ENCODE measurements around the gene SYNGR4.

SYNGR4 gene

GRCh38 chr19:48341515-48342413, 22.4 kb upstream of the SYNGR4 start:
- no peak for DNase-seq (ENCODE audit: low read depth)

- DNase-seq (ENCODE audit: low read depth), result no peak
Observed at GRCh38 chr19:48342414-48342738, 21.8 kb upstream of the SYNGR4 start.

DNA sequence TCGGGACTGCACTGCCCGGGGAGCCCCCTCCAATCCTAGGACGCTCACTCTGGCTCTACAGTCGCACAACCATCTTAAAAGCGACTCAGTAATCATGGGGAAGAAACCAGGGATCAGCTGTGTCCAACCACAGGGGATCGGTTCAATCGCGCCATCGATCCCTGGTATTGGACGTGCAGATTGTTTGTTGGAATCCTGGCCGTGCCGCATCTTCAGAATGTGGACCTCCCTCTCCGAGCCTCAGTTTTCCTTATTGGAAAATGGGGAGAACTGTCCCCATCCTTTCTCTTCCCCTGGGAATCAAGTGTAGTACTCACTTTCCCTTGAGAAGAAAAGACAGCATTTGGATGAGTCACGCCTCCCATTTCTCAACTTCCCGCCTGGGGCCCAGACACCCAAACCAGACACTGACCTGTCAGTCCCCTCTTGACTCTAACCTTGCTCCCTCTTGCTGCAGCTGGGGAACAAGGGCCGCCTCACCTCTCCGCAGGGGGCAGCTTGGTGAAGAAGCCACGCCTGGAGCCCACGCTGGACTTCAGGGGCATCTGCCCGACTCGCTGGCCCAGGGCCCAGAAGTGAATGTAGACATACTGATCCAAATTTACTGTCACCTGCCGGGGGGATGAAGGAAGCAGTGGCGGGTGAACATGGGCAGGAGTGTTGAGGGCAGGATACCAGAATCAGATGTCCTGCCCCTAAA, 21.2 kb upstream of the SYNGR4 start:
- DNase-seq (ENCODE audit: low read depth), result no peak

- DNase-seq (ENCODE audit: low read depth), result no peak
Observed at GRCh38 chr19:48344892-48345291, 19.3 kb upstream of the SYNGR4 start.

DNA sequence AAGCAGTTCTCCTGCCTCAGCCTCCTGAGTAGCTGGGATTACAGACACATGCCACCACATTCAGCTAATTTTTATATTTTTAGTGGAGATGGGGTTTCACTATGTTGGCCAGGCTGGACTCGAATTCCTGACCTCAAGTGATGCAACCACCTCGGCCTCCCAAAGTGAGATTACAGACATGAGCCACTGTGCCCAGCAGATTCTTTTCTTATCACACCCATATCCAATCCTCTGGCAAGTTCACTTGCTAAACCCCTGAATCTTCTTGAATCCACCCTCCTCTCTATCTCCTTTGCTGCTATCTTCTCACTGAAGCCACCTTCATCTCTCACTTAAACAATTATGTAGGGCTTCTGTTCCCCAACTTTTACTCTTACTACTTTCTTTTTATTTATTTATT, 18.0 kb upstream of the SYNGR4 start:
- DNase-seq (ENCODE audit: low read depth), result no peak

DNA sequence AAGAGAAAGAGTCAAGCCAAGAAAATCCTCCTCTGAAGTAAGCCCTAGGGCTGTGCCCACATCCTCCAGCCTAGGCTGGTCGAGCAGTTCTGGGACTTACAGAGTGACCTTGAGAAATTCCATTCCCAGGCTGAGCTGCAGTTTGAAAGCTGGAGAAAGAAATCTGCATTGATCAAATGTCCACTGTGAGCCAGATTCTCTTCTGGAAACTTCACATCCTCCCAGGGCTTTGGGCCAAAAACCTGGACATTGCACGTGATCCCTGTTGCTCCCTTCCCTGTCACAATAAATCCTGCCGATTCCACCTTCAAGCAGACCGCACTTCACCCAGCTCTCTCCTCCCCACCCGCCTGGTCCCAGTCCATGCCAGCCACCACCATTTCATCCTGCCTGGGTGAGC, 16.1 kb upstream of the SYNGR4 start:
- DNase-seq (ENCODE audit: low read depth), result no peak

DNA sequence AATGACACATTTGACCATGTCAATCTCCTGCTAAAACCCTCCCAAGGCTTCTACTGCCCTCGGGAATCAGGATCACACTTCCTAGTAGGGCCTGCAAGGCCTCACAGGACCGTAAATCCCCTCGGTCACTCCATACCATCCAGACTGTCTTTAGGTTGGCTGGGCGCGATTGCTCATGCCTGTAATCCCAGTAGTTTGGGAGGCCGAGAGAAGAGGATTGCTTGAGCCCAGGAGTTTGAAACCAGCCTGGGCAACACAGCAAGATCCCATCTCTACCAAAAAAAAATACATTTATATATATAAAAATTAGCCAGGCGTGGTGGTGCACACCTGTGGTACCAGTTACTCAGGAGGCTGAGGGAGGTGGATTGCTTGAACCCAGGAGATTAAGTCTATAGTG, 15.4 kb upstream of the SYNGR4 start:
- no peak for DNase-seq (ENCODE audit: low read depth)

DNA sequence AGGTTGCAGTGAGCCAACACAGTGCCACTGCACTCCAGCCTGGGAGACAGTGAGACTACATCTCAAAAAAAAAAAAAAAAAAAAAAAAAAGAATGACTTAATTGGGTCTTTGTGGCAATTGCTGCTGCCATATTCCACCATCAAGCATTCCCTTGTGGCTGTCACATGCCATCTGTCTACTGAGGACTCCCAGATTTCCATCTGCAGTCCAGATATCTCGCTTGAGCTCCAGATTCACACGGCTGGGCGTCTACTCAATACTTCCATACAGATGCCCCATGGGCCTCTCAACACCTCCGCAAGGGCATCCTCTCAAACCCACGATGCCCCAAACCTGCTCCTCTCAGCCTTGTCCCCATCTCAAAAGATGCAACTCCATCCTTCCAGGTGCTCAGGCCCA, 13.3 kb upstream of the SYNGR4 start:
- DNase-seq (ENCODE audit: low read depth), result no peak

DNA sequence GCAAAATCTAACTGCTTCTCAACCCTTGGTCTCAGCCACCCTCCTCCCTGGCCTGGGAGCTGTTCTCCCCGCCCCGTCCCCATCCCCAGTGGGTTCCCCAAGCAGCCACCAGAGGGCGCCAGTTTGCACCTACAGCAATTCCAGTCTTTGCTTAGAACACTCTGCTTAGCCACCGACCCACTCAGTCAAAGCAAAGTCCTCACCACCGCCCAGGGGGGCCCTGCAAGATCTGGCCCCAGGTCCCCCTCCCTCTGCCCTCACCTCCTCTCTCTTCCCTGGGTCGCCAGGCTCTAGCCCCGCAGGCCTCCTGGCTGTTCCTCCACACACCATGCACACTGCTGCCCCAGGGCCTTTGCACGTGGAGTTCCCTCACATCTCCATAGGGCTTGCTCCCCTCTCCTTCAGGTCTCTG, 12.8 kb upstream of the SYNGR4 start:
- DNase-seq (ENCODE audit: low read depth), result peak; percentile 82

GRCh38 chr19:48353677-48354076, 10.5 kb upstream of the SYNGR4 start:
- no peak for DNase-seq (ENCODE audit: low read depth)

DNA sequence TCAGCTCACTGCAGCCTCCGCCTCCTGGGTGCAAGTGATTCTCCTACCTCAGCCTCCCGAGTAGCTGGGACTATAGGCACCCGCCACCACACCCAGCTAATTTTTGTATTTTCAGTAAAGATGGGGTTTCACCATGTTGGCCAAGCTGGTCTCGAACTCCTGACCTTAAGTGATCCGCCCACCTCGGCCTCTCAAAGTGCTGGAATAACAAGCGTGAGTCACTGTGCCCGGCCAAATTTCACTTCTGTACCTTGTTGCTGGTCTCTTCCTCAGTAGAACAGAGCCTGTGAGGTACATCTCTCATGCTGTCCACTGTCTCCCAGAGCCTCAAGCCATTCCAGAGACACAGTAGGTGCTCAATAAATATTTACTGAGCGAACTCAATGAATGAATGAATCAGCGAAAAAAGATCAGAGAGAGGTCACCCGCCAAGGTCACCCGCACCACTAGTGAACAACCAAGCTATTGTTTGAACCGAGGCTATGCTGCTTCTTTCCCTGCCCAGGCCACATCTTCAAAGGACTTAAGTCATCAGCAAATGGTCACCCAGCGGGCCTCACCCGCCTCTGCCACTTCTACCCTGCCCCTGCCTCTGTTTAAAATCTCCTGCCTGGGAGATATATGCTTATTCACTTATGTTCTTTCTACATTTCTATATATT, 9.7 kb upstream of the SYNGR4 start:
- no peak for DNase-seq (ENCODE audit: low read depth)

GRCh38 chr19:48355365-48355954, 8.7 kb upstream of the SYNGR4 start:
- DNase-seq (ENCODE audit: low read depth), result no peak

DNA sequence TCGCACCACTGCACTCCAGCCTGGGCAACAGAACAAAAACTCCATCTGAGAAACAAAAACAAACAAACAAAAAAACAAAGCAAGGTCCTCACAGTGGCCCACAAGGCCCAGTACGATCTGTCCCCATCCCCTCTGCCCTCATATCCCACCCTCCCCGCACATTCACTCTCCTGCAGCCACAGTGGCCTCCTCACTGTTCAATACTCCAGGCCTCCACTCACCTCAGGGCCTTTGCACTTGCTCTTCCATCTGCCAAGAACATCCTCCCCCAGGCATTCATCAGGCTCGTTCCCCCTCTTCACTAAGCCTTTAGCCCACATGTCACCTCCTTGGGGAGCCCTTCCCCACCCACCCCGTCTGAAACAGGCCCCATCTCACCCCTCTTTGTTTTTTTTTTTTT, 5.0 kb upstream of the SYNGR4 start:
- DNase-seq (ENCODE audit: low read depth), result no peak

- no peak for DNase-seq (ENCODE audit: low read depth)
Observed at GRCh38 chr19:48361912-48362311, 2.3 kb upstream of the SYNGR4 start.

- peak; percentile 79 for DNase-seq (ENCODE audit: low read depth)
Observed at GRCh38 chr19:48362716-48363499, 1.3 kb upstream of the SYNGR4 start.

- peak; percentile 24 for DNase-seq (ENCODE audit: low read depth)
Observed at GRCh38 chr19:48363500-48363809, 712 bp upstream of the SYNGR4 start.

DNA sequence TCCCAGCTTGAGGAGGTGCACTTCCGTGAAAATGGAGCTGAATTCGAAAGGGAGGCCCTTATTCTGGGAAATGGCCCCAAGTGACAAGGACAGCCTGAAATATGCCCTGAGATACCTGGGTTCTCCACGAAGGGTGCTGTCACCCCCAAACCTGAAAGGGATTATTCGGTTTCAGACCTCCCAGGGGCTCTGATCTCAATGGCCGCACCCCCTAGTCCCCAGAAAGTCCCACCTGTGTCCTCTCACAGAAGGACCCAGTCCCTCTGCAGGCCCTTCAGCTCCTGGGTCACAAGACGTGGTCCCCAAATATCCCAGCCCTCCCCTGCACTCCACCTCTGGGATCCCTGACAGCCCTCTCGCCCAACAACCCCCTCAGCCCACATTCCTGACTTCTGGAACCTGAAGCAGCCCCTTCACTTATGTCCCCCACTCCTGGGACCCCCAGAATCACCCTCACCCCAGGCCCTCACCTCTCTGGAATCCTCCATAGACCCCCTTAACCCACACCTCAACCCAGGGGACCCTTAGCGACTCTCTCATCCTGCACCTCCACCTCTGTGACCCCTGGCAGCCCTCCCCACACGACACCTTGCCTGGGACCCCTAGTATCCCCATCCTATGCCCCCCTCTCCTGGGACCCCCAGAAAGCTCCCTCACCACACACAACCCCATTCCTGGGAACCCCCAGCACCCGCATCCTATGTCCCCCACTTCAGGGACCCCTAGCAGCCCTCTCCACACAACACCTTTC, 606 bp downstream of the SYNGR4 start:
- DNase-seq (ENCODE audit: low read depth), result no peak

DNA sequence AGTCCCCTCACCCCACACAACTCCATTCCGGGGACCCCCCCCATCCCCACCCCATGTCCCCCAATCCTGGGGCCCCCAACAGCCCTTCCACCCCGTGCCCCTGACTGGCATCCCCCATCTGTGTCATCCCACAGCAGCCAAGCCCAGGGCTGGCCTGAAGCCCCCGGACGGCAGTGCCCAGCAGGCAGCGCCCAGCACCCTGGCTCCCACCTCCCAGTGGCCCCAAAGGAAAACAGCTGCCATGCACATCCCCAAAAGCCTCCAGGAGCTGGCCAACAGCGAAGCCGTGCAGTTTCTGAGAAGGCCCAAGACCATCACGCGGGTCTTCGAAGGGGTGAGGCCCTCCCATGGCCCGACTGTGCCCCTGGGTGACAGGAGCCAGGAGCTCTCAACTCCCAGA, 1.4 kb downstream of the SYNGR4 start:
- no peak for DNase-seq (ENCODE audit: low read depth)

DNA sequence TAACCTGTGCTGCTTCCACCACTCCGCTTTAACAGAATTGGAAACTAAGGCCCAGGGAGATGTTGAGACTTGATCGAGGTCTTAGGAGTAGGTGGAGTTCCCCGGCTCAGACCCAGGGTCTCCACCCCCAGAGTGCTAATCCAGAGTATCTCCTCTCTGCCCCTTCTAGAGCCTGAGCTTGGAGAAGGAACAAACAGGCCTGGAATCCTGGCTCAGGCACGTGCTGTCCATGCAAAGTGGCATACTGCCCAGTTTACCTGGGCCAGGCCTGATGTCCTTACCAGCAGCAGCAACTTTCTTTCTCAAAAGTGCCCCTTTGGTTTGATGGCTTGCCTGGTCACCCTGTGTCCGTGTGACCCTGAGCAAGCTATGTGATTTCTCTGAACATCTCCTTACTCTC, 3.7 kb downstream of the SYNGR4 start:
- no peak for DNase-seq (ENCODE audit: low read depth)

DNA sequence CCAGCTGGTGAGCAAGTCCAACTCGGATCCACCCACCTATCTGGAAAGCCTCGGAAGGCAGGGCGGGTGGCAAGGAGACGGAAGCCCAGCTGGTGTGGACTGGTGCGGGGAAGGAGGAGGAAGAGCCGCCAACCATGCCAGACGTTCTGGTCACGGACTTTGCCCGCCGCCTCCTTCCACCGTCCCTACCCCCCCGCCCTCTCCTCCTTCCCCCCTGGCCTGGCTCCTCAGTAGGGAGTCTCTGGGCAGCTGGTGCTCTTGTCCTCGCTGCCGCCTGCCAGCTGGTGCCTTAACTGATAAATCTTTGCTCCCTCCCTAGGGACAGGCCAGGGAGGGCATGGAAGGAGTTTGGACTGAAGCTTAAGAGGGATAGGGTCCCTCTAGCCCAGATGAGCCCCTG, 4.8 kb downstream of the SYNGR4 start:
- no peak for DNase-seq (ENCODE audit: low read depth)

DNA sequence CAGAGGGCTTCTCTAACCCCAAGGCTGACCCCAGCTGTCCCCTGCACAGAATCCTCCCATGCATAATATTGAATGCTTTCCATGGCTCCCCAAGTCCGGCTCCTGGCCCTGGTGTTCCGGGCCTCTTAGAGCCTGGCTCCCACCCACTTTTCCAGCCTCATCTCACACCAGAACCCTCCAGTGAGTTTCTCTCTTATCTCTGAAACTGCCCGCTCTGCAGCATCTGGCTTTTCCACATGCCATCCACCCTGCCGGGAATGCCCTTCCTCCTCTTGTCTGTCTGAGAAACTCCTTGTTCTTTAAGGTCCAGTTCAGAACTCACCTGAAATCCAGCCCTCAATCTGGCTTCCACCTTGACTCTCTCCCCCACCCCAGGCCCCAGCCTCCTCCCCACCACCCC, 6.8 kb downstream of the SYNGR4 start:
- DNase-seq (ENCODE audit: low read depth), result no peak
